HUES64 (cell line): ENCODE data around the gene CLIC1.

Experiments used
- H3K27ac ChIP-seq: 2 replicates; pipeline ENCODE4 v1.7.0; 2013; ENCODE audit warnings: low read depth, low read length, inconsistent platforms
- H3K27me3 ChIP-seq: 2 replicates; pipeline ENCODE4 v1.6.1; 2013; ENCODE audit warnings: mild to moderate bottlenecking, low read length; ENCODE audit not compliant: insufficient read depth
- H3K36me3 ChIP-seq: 2 replicates; pipeline ENCODE4 v1.6.1; 2013; ENCODE audit warnings: mild to moderate bottlenecking, low read length; ENCODE audit not compliant: insufficient read depth
- H3K4me1 ChIP-seq: 2 replicates; pipeline ENCODE4 v1.6.1; 2013; ENCODE audit warnings: mild to moderate bottlenecking, low read length, moderate library complexity; ENCODE audit not compliant: insufficient read depth
- H3K4me3 ChIP-seq: 2 replicates; pipeline ENCODE4 v1.5.1; 2013; ENCODE audit warnings: mild to moderate bottlenecking, low read length, moderate library complexity
- H3K9ac ChIP-seq: 2 replicates; pipeline ENCODE4 v1.6.1; 2013; ENCODE audit warnings: mild to moderate bottlenecking, low read depth, low read length
- H3K9me3 ChIP-seq: 2 replicates; pipeline ENCODE4 v1.6.1; 2013; ENCODE audit warnings: low read depth, low read length; ENCODE audit not compliant: insufficient read depth
- WGBS: fragments of 150-250, 120-280 bp; methylation state at CpG from one replicate; pipeline ENCODE4 v1.1.7; 2013; ENCODE audit warnings: missing lambda C conversion rate; 5-methylcytosine and 5-hydroxymethylcytosine counted together

CLIC1 gene

GRCh38 chr6:31750411-31751022 is 14.2 kb upstream of the CLIC1 start:
- no peaks in the 10 kb centered on the region for H3K27me3 ChIP-seq
- WGBS, result 97% methylated on average over 6 of the region's 7 CpGs
- H3K27ac ChIP-seq, result no peak overlapping the region
- H3K9ac ChIP-seq, result no peak overlapping the region
- H3K4me1 ChIP-seq, result no peaks in the 10 kb centered on the region
- no peaks in the 10 kb centered on the region for H3K9me3 ChIP-seq
- H3K36me3 ChIP-seq, result peaks cover 13% of the 10 kb centered on the region
- H3K4me3 ChIP-seq, result no peak overlapping the region

- H3K9ac ChIP-seq, result no peak overlapping the region
- no peaks in the 10 kb centered on the region for H3K9me3 ChIP-seq
- peaks cover 13% of the 10 kb centered on the region for H3K36me3 ChIP-seq
- WGBS, result 97% methylated on average over 6 of the region's 8 CpGs
- no peaks in the 10 kb centered on the region for H3K27me3 ChIP-seq
- no peak overlapping the region for H3K27ac ChIP-seq
- no peaks in the 10 kb centered on the region for H3K4me1 ChIP-seq
- no peak overlapping the region for H3K4me3 ChIP-seq
Measured at GRCh38 chr6:31749301-31750036, 13.1 kb upstream of the CLIC1 start.

- peaks cover 33% of the 10 kb centered on the region for H3K36me3 ChIP-seq
- H3K4me1 ChIP-seq, result peaks cover 13% of the 10 kb centered on the region; the same call in 1 of the 2 replicates
- 95% methylated on average over 1 of the region's 1 CpG for WGBS
- no peaks in the 10 kb centered on the region for H3K9me3 ChIP-seq
- no peaks in the 10 kb centered on the region for H3K27me3 ChIP-seq
- no peak overlapping the region for H3K9ac ChIP-seq
- no peak overlapping the region for H3K4me3 ChIP-seq
- no peak overlapping the region for H3K27ac ChIP-seq
Measured at GRCh38 chr6:31744422-31744821, 8.1 kb upstream of the CLIC1 start.

GRCh38 chr6:31742894-31743293 is 6.6 kb upstream of the CLIC1 start:
- H3K4me1 ChIP-seq, result peaks cover 27% of the 10 kb centered on the region
- peaks cover 30% of the 10 kb centered on the region for H3K36me3 ChIP-seq
- 96% methylated on average over 3 of the region's 3 CpGs for WGBS
- H3K4me3 ChIP-seq, result no peak overlapping the region
- no peaks in the 10 kb centered on the region for H3K9me3 ChIP-seq
- no peaks in the 10 kb centered on the region for H3K27me3 ChIP-seq
- no peak overlapping the region for H3K27ac ChIP-seq
- H3K9ac ChIP-seq, result no peak overlapping the region

GRCh38 chr6:31741815-31742214 is 5.5 kb upstream of the CLIC1 start:
- WGBS, result 95% methylated on average over 2 of the region's 2 CpGs
- Histone ChIP-seq H3K4me1 (peaks cover 36% of the 10 kb centered on the region), H3K27ac (no peak overlapping the region), H3K4me3 (no peak overlapping the region), H3K9me3 (no peaks in the 10 kb centered on the region), H3K9ac (no peak overlapping the region), H3K27me3 (no peaks in the 10 kb centered on the region), H3K36me3 (peaks cover 24% of the 10 kb centered on the region)

- H3K4me1 ChIP-seq, result peaks cover 39% of the 10 kb centered on the region
- 33% methylated on average over 29 of the region's 29 CpGs for WGBS
Measured at GRCh38 chr6:31740397-31741223, 4.3 kb upstream of the CLIC1 start.

GRCh38 chr6:31739639-31740396 is 3.5 kb upstream of the CLIC1 start, which contains the start of gene MSH5:
Gene MSH5 (plus strand): TSS chr6:31740005. CDS start chr6:31740467, 462 bp downstream.
- Histone ChIP-seq H3K4me3 (peak within 1 kb of the TSS; percentile 54), H3K4me1 (peaks cover 39% of the 10 kb centered on the region)
- under 1% methylated on average over 58 of the region's 58 CpGs for WGBS

More at GRCh38 chr6:31740397-31741223, 4.3 kb upstream of the CLIC1 start:
- Histone ChIP-seq H3K36me3 (peaks cover 24% of the 10 kb centered on the region), H3K4me3 (peak overlapping the region; percentile 54), H3K27me3 (no peaks in the 10 kb centered on the region), H3K27ac (peak overlapping the region; percentile 86), H3K9me3 (no peaks in the 10 kb centered on the region), H3K9ac (peak overlapping the region; percentile 86)

GRCh38 chr6:31737991-31738979 is 2.0 kb upstream of the CLIC1 start:
- Histone ChIP-seq H3K27me3 (no peaks in the 10 kb centered on the region), H3K36me3 (peaks cover 31% of the 10 kb centered on the region), H3K9ac (peak overlapping the region; percentile 3; the same call in 1 of the 2 replicates), H3K27ac (peak overlapping the region; percentile 70), H3K4me1 (peaks cover 38% of the 10 kb centered on the region), H3K9me3 (no peaks in the 10 kb centered on the region), H3K4me3 (peak overlapping the region; percentile 11; the same call in 1 of the 2 replicates)
- WGBS, result 59% methylated on average over 4 of the region's 6 CpGs

More at GRCh38 chr6:31739639-31740396, 3.5 kb upstream of the CLIC1 start, which contains the start of gene MSH5:
- Histone ChIP-seq H3K9me3 (no peaks in the 10 kb centered on the region), H3K27ac (peak within 1 kb of the TSS; percentile 86), H3K36me3 (peaks cover 24% of the 10 kb centered on the region), H3K9ac (peak within 1 kb of the TSS; percentile 86), H3K27me3 (no peaks in the 10 kb centered on the region)

- peak overlapping the region; percentile 70 for H3K27ac ChIP-seq
- H3K4me1 ChIP-seq, result peaks cover 38% of the 10 kb centered on the region
- 38% methylated on average over 6 of the region's 7 CpGs for WGBS
- H3K9ac ChIP-seq, result peak overlapping the region; percentile 3; the same call in 1 of the 2 replicates
- peaks cover 30% of the 10 kb centered on the region for H3K36me3 ChIP-seq
- H3K9me3 ChIP-seq, result no peaks in the 10 kb centered on the region
- H3K4me3 ChIP-seq, result peak overlapping the region; percentile 11; the same call in 1 of the 2 replicates
- no peaks in the 10 kb centered on the region for H3K27me3 ChIP-seq
Measured at GRCh38 chr6:31737315-31737990, 1.1 kb upstream of the CLIC1 start.
